RPMI8226 (cell line): ENCODE results near the gene ADCY4.

Source experiments
- DNase-seq: peaks from one replicate; pipeline ENCODE4 v3.0.0-alpha.2; 2015

The ADCY4 gene

DNA sequence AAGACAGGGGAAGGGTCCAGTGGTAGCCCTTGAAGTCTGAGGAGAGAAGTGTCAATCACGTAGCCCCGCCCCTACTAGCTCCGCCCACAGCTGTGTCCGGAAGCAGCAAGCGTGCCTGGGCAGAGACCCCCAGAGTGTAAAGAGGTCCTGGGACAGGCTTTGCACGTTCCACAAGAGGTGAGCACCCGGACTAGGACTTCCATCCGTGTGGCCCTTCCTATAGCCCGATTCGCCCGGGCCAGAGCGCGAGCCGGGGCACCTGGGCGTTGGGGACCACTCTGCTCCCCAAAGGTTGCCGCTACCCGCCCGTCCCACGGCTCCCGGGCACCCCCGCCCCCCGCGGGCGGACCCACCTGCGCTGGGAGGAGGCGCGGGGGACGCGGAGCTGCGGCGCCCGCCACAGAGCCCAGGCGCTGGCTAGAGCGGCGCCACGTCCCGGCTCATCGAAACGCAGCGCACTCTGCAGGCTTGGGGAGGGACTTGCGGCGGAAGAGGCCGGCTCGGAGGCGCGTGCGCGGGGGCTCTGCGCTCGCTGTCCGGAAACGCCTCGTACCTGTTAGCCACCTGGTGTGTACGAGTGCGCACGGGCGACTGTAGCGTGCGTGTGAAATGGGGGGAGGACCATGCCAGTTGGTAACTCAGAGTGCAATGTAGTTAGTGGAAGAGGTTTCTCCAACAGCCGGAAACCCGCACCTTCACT is 63.6 kb downstream of the ADCY4 start, which contains the start of gene RABGGTA:
TSS of gene RABGGTA (minus strand) at position 464 of the 700 bp plus-strand sequence. CDS start 482 bp downstream, outside the sequence.
- peak; percentile 92 for DNase-seq

DNA sequence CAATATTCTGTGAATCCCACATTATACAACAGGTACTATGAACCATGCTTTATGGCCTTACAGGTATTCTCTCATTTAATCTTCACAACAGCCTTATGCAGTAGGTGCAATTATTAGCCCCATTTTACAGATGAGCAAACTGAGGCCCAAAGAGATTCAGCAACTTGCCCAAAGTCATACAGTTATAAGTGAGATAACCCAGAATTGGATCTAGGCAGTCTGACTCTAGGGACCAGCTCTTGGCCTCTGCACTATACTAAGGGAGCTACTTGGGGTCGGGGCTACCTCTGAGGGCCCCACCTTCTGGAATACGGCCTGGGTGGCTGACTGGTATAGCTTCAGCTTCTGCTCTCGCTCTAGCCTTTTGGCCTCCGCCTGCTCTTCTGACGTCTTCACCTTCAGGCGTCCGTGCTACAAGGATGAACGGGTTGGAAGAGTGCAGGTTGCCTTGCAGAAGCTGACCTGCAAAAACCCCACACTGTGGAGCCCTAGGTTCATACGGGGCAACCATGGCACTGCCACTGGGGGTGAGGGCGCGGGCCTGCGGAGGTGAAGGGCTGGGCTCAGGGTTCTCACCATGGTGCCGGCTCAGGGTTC is 64.2 kb downstream of the ADCY4 start:
- DNase-seq: peak; percentile 44

DNA sequence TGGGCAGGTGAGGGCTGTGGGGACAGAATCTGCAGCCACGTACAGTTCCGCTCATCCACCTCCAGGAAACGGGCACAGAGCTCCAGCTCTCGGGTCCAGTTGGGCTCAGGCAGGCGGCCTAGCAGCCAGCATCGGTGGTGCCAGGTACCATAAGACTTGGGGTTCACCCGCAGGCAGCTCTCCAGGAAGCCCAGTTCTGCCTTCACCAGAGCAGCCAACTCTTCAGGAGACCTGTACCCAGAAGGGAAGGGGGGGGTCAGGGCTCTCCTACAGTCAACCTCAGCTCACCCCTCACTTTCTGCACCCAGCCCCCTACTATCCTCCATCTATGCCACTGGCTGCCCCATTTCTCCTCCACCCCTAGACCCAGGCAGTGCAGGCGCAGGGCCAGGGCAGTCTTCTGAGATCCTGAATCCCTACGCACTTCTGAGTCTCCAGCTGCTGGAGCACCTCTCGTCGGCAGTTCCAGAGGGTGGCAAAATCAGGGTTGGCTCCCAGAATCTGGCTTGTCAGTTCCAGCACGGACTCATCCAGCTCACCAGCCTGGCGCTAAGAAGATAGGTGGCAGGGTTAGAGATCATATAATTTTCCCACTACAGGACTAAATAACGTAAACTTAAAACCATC is 64.8 kb downstream of the ADCY4 start:
- no peak for DNase-seq

DNA sequence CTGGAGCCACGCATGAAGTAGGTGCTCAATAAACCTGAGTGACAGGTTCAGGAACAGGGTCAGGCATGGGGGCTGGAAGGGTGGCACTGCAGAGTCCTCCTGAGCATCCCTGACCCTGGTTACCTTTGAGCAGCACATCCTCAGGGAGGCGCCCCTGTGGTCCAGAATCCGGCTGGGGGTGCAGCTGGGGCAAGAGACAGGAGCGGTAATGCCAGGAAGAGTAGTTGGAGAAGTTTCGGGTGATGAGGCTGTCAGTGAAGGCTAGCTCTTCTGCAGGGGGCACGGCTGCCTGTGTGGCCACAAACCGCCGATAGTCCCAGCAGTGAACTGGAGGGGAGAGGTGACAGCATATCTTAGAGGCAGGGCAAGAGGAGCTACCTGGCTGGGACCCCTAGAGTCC is 65.5 kb downstream of the ADCY4 start:
- no peak for DNase-seq
